GM12801 (cell line): ENCODE measurements around the gene WDSUB1.

Experiments used
- TF ChIP-seq, protein P1 (sequence below): IDR thresholded peaks from one replicate; pipeline ENCODE4 v1.5.1; 2011; ENCODE audit warnings: control low read depth; ENCODE audit not compliant: insufficient read length; ENCODE audit errors: extremely low read depth

The WDSUB1 gene

DNA sequence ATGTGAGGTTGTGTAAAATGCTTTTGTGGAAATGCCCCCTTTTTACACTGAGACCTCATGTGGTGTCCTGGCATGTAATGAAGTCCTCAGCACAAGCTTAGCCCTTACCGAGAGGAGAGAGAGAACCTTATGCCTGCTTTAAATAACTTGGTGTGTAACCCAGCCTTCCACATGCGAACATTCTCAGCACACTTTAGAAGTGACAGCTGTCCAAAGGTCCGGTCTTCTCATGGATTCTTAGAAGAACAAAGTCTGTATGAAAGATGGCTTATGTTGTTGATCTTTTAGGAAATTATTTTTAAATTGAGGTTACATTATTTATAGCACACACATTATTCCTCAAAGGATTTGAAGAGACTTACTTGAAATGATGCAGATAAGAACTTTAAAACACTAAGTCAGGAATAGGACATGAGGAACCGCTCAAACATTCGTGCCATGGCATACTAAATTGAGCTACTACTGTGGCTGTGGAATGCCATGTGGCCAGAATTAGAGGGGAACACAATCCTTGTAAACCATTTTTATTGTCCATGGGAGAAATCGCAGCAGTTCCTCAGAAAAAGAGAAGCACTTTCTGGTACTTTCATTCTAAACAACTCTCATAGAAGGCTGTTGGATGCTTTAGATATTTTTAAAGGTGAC is 79.6 kb downstream of the WDSUB1 start:
- TF ChIP-seq, protein P1, sequence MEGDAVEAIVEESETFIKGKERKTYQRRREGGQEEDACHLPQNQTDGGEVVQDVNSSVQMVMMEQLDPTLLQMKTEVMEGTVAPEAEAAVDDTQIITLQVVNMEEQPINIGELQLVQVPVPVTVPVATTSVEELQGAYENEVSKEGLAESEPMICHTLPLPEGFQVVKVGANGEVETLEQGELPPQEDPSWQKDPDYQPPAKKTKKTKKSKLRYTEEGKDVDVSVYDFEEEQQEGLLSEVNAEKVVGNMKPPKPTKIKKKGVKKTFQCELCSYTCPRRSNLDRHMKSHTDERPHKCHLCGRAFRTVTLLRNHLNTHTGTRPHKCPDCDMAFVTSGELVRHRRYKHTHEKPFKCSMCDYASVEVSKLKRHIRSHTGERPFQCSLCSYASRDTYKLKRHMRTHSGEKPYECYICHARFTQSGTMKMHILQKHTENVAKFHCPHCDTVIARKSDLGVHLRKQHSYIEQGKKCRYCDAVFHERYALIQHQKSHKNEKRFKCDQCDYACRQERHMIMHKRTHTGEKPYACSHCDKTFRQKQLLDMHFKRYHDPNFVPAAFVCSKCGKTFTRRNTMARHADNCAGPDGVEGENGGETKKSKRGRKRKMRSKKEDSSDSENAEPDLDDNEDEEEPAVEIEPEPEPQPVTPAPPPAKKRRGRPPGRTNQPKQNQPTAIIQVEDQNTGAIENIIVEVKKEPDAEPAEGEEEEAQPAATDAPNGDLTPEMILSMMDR, result no peak

DNA sequence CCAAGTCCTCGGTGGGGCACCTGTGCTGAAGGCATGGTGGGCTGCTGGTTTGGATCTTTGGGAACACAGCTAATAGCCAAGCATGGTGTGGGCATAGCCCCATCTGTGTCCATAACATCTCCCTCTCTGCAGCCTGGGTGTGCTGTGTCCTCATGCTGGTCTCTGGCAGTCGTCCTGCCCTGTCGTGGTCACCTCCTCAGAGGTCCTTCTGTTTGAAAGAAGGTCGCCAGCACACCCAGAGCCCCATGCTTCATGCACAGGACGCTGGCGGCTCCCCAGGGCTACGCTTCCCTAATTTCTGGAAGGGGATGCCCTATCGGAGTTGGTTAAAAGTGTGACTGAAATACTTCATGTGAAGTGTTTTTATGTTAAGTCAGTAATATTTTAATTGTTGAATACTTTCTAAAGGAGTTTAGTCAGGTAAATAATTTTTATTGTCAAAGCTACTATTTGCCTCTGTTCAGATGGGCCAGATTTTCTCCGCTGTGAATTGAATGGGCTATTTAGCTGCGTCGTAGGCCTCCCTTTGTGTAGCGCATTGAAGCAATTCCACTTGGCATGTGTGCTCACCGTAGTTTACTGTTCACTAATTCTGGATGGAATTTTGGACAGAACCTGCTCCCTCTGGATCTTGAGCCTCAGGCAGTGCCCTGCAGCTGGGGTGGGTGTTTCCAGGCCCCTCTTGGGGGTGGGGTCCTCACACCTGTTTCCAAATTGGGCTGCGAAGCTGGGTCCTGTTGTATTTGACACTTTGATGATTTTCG is 81.9 kb downstream of the WDSUB1 start:
- TF ChIP-seq, protein P1, result no peak

DNA sequence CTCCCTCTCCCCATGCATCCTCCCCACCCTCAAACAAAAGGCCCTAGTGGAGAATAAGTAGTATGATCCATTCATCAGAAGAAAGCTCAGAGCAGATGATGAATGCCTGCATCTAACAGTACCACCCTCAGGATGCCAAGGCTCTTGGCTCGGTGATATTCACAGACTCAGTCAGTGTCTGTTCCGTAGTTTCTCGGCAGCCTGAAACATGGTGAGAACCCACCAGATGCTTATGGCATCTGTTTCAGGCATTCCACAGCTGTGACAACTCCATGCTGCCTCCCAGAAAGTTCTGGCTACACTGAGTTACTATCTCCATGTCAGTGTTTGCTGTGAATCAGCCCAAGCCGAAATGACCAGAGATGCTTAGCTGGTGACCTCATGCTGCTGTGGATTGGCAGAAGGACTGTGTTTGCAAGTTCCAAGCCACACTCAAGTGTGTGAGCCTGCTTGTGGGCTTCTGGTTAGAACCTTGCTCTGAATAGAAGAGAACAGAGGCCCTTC is 83.9 kb downstream of the WDSUB1 start:
- TF ChIP-seq, protein P1, result no peak

DNA sequence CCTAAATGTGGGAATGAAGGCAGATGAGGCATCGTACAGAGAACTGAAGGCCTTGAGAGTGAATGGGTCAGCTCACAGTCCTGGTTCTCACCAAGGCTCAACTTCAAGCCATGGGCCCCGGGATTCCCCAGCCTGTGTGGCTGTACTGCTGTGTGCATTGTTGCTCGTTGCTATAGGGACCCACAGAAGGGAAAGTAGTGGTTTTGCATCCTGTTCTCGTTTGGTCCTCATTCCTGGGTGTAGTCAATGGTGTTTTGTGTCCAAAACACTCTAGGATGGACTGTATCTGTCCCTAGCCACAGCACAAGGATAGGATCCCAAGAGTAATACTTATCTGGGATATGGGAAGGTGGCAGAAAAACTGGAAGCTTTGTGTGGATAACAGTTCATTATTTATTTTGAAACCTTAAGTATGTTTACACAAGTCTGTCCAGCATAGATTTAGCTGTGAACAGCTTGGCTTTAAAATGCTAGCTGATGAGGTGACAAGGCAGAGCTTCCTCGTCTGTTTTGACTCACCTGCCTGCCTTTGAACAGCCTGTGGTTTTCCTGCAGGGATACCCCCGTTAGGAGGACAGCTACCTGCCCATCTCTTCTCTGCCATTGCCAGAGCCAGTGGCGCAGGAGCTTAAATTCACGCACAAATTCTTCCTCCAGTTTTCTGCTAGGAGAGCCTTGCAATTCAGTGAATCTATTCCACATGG is 85.0 kb downstream of the WDSUB1 start:
- TF ChIP-seq, protein P1, result no peak

DNA sequence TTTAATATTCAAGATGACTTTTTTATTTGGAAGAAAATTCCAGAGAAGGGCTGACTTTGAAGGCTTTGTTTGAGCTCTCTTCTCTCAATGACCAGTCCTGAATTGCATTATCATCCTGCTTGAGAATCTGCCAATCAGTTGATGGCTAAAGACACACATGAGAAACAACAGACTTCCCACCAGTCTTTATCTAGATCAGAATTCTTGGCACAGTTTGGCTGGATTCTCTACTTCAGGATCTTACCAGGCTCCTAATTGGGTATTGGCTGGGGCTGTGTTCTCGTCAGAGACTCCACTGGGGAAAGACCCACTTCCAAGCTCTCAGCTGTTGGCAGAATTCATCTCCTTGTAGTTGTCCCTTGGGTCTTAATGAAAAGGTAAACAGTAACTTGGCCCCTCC is 86.0 kb downstream of the WDSUB1 start:
- TF ChIP-seq, protein P1, result no peak

DNA sequence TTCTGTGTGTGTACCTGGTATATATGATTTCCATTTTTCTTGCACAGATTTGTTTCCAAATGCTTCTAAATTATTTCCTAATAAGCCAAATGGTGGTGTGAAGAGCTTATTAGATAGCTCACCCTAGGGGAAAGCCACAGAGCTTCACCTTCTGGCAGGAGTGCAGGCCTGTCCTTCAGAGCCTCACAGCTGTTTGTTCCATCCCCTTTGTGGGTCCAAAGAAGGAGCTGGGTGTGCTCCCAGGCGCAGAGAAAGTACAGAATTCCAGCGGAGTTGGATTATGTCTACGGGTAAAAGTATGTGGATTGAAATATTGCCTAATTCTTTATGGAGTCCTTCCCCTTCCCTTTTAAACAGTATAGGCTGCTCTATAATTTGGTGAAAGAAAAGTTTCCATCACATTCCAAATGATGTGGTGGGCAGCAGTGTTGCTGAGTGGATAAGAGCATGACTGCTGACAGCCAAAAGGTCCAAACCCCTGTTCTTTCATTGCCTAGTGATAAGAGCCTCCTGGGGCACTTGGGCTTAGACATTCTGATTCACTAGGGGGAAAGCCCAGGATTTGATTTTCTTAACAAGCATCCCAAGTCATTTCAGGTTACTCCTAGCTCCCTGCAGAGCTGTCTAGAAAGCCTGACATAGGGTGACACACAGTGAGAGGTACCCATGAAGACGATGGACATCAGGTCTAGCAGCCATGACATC is 86.6 kb downstream of the WDSUB1 start:
- TF ChIP-seq, protein P1, result no peak

DNA sequence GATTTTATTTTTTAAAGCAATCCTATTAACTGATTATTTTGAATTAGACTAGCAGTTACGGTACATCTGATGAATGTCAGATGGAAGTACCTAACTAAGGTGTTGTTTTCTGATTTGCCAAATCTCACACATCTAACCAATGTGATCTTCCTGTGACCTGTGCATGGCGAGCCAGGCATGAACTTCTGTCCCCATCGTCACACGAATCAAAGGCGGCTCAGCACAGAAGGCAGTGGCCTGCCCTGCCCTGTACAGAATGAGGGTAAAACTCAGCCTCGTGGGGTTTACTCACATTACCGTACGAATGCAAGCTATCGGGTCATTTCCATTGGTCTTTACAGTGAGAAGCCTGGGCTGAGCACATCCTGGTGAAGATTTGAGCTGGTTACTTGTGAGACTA is 87.3 kb downstream of the WDSUB1 start:
- TF ChIP-seq, protein P1, result no peak
